H9 (cell line): ENCODE results near the gene SUMF1. TPM values are rescaled to one million over a fixed set of nuclear protein-coding genes. Genes with fewer than 3 reads are reported as not detected.

Experiments
- DNase-seq: peaks from one replicate; pipeline ENCODE4 v3.0.0-alpha.2; 2017
- H2AFZ ChIP-seq: one replicate; pipeline ENCODE4 v1.6.1; 2013; ENCODE audit warnings: mild to moderate bottlenecking, low read length, control low read depth, moderate library complexity
- H2AK5ac ChIP-seq: 2 replicates; pipeline ENCODE4 v1.6.1; 2013; ENCODE audit warnings: low read length, control low read depth, mixed read lengths; ENCODE audit not compliant: insufficient read length
- H2BK120ac ChIP-seq: one replicate; pipeline ENCODE4 v1.6.1; 2013; ENCODE audit warnings: low read depth, mild to moderate bottlenecking, low read length, control low read depth, inconsistent platforms; ENCODE audit not compliant: poor library complexity, severe bottlenecking
- H2BK12ac ChIP-seq: 2 replicates; pipeline ENCODE4 v1.6.1; 2013; ENCODE audit warnings: low read length, control low read depth, mixed read lengths, low read depth; ENCODE audit not compliant: insufficient read length
- H2BK15ac ChIP-seq: 2 replicates; pipeline ENCODE4 v1.6.1; 2013; ENCODE audit warnings: low read depth, low read length, control low read depth
- H2BK20ac ChIP-seq: one replicate; pipeline ENCODE4 v1.6.1; 2013; ENCODE audit warnings: low read depth, mild to moderate bottlenecking, low read length, control low read depth, inconsistent platforms; ENCODE audit not compliant: poor library complexity, severe bottlenecking
- H2BK5ac ChIP-seq: 2 replicates; pipeline ENCODE4 v1.6.1; 2013; ENCODE audit warnings: low read length, control low read depth, mixed read lengths; ENCODE audit not compliant: insufficient read length
- H3K14ac ChIP-seq: 2 replicates; pipeline ENCODE4 v1.6.1; 2013; ENCODE audit warnings: low read length, control low read depth; ENCODE audit not compliant: insufficient read depth
- H3K18ac ChIP-seq: 2 replicates; pipeline ENCODE4 v1.6.1; 2013; ENCODE audit warnings: low read depth, mild to moderate bottlenecking, mixed read lengths, low read length, control low read depth; ENCODE audit not compliant: insufficient read length
- H3K23ac ChIP-seq: 2 replicates; pipeline ENCODE4 v1.6.1; 2013; ENCODE audit warnings: low read length, control low read depth, mixed read lengths, low read depth; ENCODE audit not compliant: insufficient read length
- H3K23me2 ChIP-seq: 2 replicates; pipeline ENCODE4 v1.6.1; 2013; ENCODE audit warnings: low read depth, mild to moderate bottlenecking, mixed read lengths, low read length, control low read depth; ENCODE audit not compliant: insufficient read length, poor library complexity, severe bottlenecking
- H3K27ac ChIP-seq: 2 replicates; pipeline ENCODE4 v1.5.1; 2013; ENCODE audit warnings: low read length, control low read depth, mixed read lengths, low read depth; ENCODE audit not compliant: insufficient read length
- H3K27me3 ChIP-seq: 2 replicates; pipeline ENCODE4 v1.6.1; 2013; ENCODE audit warnings: low read length, control low read depth, inconsistent platforms; ENCODE audit not compliant: insufficient read depth
- H3K4ac ChIP-seq: 2 replicates; pipeline ENCODE4 v1.6.1; 2013; ENCODE audit warnings: low read depth, mild to moderate bottlenecking, control low read depth, inconsistent platforms, low read length, moderate library complexity
- H3K4me1 ChIP-seq: 2 replicates; pipeline ENCODE4 v1.6.1; 2013; ENCODE audit warnings: low read length, control low read depth, inconsistent platforms; ENCODE audit not compliant: insufficient read depth
- H3K4me2 ChIP-seq: 2 replicates; pipeline ENCODE4 v1.6.1; 2013; ENCODE audit warnings: low read length, control low read depth, mixed read lengths; ENCODE audit not compliant: insufficient read length, insufficient read depth
- H3K56ac ChIP-seq: 2 replicates; pipeline ENCODE4 v1.6.1; 2013; ENCODE audit warnings: low read depth, mild to moderate bottlenecking, mixed read lengths, low read length, control low read depth; ENCODE audit not compliant: insufficient read length
- H3K79me1 ChIP-seq: 2 replicates; pipeline ENCODE4 v1.6.1; 2013; ENCODE audit warnings: low read depth, mild to moderate bottlenecking, moderate library complexity, low read length, control low read depth, inconsistent platforms; ENCODE audit not compliant: insufficient read depth, poor library complexity, severe bottlenecking
- H3K79me2 ChIP-seq: 2 replicates; pipeline ENCODE4 v1.6.1; 2013; ENCODE audit warnings: low read length, control low read depth, inconsistent platforms; ENCODE audit not compliant: insufficient read depth
- H3K9ac ChIP-seq: 2 replicates; pipeline ENCODE4 v1.6.1; 2013; ENCODE audit warnings: low read length, control low read depth, mixed read lengths; ENCODE audit not compliant: insufficient read length; ENCODE audit errors: extremely low read depth
- H3K9me3 ChIP-seq: one replicate; pipeline ENCODE4 v1.6.1; 2013; ENCODE audit warnings: low read depth, low read length, inconsistent platforms; ENCODE audit not compliant: control insufficient read depth
- H3T11ph ChIP-seq: one replicate; pipeline ENCODE4 v1.6.1; 2013; ENCODE audit warnings: mild to moderate bottlenecking, low read length, control low read depth, inconsistent platforms
- H4K20me1 ChIP-seq: one replicate; pipeline ENCODE4 v1.6.1; 2013; ENCODE audit not compliant: control insufficient read depth, insufficient read length, insufficient read depth
- H4K5ac ChIP-seq: 2 replicates; pipeline ENCODE4 v1.6.1; 2013; ENCODE audit warnings: low read depth, mild to moderate bottlenecking, mixed read lengths, low read length, control low read depth; ENCODE audit not compliant: insufficient read length
- H4K8ac ChIP-seq: replicated peaks from 2 replicates; pipeline ENCODE4 v1.6.1; 2013; ENCODE audit warnings: low read length, control low read depth, mixed read lengths, low read depth; ENCODE audit not compliant: insufficient read length
- H4K91ac ChIP-seq: 2 replicates; pipeline ENCODE4 v1.6.1; 2013; ENCODE audit warnings: low read depth, mild to moderate bottlenecking, moderate library complexity, mixed read lengths, low read length, control low read depth; ENCODE audit not compliant: insufficient read length
- H3K27ac Mint-ChIP-seq, 3 experiments: 2 replicates in 2 of 3; 3 replicates in 1 of 3; pipeline ENCODE4 v1.8.0; 2020 to 2021; ENCODE audit warnings: mixed read lengths in 3 of 3, mild to moderate bottlenecking in 1 of 3, moderate library complexity in 1 of 3
- H3K27me3 Mint-ChIP-seq: 2 replicates; pipeline ENCODE4 v1.8.0; 2021; ENCODE audit warnings: low read depth, mild to moderate bottlenecking, moderate library complexity, mixed read lengths
- H3K36me3 Mint-ChIP-seq, 3 experiments: 2 replicates in 2 of 3; 3 replicates in 1 of 3; pipeline ENCODE4 v1.8.0; 2020 to 2021; ENCODE audit warnings: low read depth in 3 of 3, mixed read lengths in 3 of 3; ENCODE audit not compliant: insufficient read depth in 1 of 3
- H3K4me1 Mint-ChIP-seq, 2 experiments: 2 replicates each; pipeline ENCODE4 v1.8.0; 2020; ENCODE audit warnings: mixed read lengths in 2 of 2
- H3K4me3 Mint-ChIP-seq, 2 experiments: 2 replicates in 1 of 2; 3 replicates in 1 of 2; pipeline ENCODE4 v1.8.0; 2020 to 2021; ENCODE audit warnings: mild to moderate bottlenecking in 2 of 2, mixed read lengths in 2 of 2, moderate library complexity in 1 of 2
- H3K9me3 Mint-ChIP-seq, 2 experiments: 2 replicates in 1 of 2; 3 replicates in 1 of 2; pipeline ENCODE4 v1.8.0; 2020; ENCODE audit warnings: mild to moderate bottlenecking in 2 of 2, mixed read lengths in 2 of 2, moderate library complexity in 1 of 2
- WGBS: extraction: QIAGEN DNeasy Blood & Tissue Kit; methylation state at CpG from one replicate; pipeline ENCODE4 v1.1.7; 2013; ENCODE audit warnings: missing lambda C conversion rate, low lambda C conversion rate, mixed read lengths; ENCODE audit not compliant: insufficient read length; ENCODE audit errors: extremely low coverage; 5-methylcytosine and 5-hydroxymethylcytosine counted together
- total RNA-seq: library from RNA; stranded (reverse); gene quantifications from 2 replicates; pipeline ENCODE4 v1.2.1, GENCODE V29; 2021
- TF ChIP-seq, protein P1 (sequence below): fragments of 200-600 bp; sonication (generic); conservative IDR thresholded peaks from 3 replicates; pipeline ENCODE4 v1.8.0; 2021; ENCODE audit warnings: antibody characterized with exemption, mild to moderate bottlenecking

The SUMF1 gene
- total RNA-seq, 1 experiment from 2014 or later: 9.5 TPM

DNA sequence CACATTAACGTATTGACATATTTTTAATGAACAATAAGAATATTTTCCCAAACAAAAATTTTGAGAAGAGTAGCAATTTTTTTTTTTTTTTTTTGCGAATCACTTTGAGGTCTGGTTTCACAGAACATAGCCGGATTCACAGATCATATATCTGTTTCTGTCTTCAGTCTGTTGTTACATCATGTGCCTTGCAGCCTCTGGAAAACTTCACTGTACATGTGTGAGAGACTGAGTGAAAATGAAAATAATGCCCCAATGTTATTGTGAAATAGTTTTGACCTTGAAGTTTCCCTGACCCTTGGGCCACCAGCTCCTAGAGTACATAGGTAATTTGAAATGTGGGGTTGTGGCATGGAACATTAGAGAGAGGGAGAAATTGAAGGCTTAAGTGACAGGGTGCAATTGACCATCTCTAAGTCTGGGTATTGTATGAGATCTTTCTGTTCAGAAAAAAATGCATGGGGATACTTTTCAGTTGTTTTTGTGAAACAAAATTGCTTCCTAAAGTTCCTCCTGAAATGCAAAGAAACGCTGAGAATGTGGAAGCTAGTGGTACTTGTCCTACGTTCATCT is 40.0 kb upstream of the SUMF1 start:
- Histone ChIP-seq H3K79me2 (no peaks in the 10 kb centered on the region), H2AFZ (no peak overlapping the region), H3K27ac (no peak overlapping the region), H3K4me2 (no peak overlapping the region), H3K4ac (no peak overlapping the region), H4K91ac (no peak overlapping the region), H2BK15ac (no peak overlapping the region), H3T11ph (no peak overlapping the region), H4K5ac (no peak overlapping the region), H3K18ac (no peak overlapping the region), H3K27me3 (no peaks in the 10 kb centered on the region), H3K4me1 (peaks cover 4% of the 10 kb centered on the region; the same call in 1 of the 2 replicates), H2BK20ac (no peak overlapping the region), H2BK5ac (no peak overlapping the region), H4K20me1 (no peaks in the 10 kb centered on the region), H3K23me2 (no peaks in the 10 kb centered on the region), H2AK5ac (no peak overlapping the region), H2BK120ac (no peak overlapping the region), H3K9ac (no peak overlapping the region), H2BK12ac (no peak overlapping the region), H3K9me3 (no peaks in the 10 kb centered on the region), H3K56ac (no peak overlapping the region), H4K8ac (no peak overlapping the region), H3K79me1 (no peaks in the 10 kb centered on the region), H3K14ac (no peak overlapping the region), H3K23ac (no peak overlapping the region)
- no peak for DNase-seq
- WGBS: no CpG with 5 or more reads among the region's 5 CpGs
- TF ChIP-seq, protein P1, sequence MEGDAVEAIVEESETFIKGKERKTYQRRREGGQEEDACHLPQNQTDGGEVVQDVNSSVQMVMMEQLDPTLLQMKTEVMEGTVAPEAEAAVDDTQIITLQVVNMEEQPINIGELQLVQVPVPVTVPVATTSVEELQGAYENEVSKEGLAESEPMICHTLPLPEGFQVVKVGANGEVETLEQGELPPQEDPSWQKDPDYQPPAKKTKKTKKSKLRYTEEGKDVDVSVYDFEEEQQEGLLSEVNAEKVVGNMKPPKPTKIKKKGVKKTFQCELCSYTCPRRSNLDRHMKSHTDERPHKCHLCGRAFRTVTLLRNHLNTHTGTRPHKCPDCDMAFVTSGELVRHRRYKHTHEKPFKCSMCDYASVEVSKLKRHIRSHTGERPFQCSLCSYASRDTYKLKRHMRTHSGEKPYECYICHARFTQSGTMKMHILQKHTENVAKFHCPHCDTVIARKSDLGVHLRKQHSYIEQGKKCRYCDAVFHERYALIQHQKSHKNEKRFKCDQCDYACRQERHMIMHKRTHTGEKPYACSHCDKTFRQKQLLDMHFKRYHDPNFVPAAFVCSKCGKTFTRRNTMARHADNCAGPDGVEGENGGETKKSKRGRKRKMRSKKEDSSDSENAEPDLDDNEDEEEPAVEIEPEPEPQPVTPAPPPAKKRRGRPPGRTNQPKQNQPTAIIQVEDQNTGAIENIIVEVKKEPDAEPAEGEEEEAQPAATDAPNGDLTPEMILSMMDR: no peak
- no peaks in the 10 kb centered on the region for H3K27me3 Mint-ChIP-seq
- no peaks in the 10 kb centered on the region for H3K9me3 Mint-ChIP-seq
- H3K36me3 Mint-ChIP-seq: no peaks in the 10 kb centered on the region
- H3K4me3 Mint-ChIP-seq: no peak overlapping the region
- peaks cover 5 to 25% of the 10 kb centered on the region in 2 experiments for H3K4me1 Mint-ChIP-seq
- H3K27ac Mint-ChIP-seq: no peak overlapping the region
